GM10248 (cell line): ENCODE data around the gene RNF25.

ENCODE experiments used
- CTCF ChIA-PET: fragments of 300-600 bp; sonication (Branson Sonifier 250); formaldehyde crosslinking; extraction: SDS; loops from one replicate; lab custom pipeline; 2021; ENCODE audit warnings: antibody characterized with exemption; lab: Yijun Ruan, JAX
- POLR2A ChIA-PET: fragments of 350-650 bp; sonication (Branson Sonifier 250); formaldehyde crosslinking; extraction: SDS; loops from one replicate; lab custom pipeline; 2020; ENCODE audit warnings: antibody characterized with exemption; lab: Yijun Ruan, JAX
- DNase-seq: peaks from one replicate; pipeline ENCODE4 v3.0.0; 2012; ENCODE audit errors: extremely low spot score
- TF ChIP-seq, protein P1 (sequence below): IDR thresholded peaks from 2 replicates; pipeline ENCODE4 v1.5.1; 2012; ENCODE audit warnings: mild to moderate bottlenecking, low read depth; ENCODE audit errors: extremely low read depth, missing control alignments, control extremely low read depth

Gene RNF25

GRCh38 chr2:218709908-218710307 is 38.1 kb upstream of the RNF25 start:
- CTCF ChIA-PET: interaction anchor here (0.6 to 3.0 kb wide), 24 partner anchors 8 to 470 kb away, joined by 3 to 39 read pairs (median 5); partner anchors contain the start of genes BCS1L, RNF25, STK36 and ZNF142
- TF ChIP-seq, protein P1, sequence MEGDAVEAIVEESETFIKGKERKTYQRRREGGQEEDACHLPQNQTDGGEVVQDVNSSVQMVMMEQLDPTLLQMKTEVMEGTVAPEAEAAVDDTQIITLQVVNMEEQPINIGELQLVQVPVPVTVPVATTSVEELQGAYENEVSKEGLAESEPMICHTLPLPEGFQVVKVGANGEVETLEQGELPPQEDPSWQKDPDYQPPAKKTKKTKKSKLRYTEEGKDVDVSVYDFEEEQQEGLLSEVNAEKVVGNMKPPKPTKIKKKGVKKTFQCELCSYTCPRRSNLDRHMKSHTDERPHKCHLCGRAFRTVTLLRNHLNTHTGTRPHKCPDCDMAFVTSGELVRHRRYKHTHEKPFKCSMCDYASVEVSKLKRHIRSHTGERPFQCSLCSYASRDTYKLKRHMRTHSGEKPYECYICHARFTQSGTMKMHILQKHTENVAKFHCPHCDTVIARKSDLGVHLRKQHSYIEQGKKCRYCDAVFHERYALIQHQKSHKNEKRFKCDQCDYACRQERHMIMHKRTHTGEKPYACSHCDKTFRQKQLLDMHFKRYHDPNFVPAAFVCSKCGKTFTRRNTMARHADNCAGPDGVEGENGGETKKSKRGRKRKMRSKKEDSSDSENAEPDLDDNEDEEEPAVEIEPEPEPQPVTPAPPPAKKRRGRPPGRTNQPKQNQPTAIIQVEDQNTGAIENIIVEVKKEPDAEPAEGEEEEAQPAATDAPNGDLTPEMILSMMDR: no peak
- DNase-seq: no peak
- POLR2A ChIA-PET: no interaction called here

GRCh38 chr2:218708086-218708485 is 36.3 kb upstream of the RNF25 start:
- TF ChIP-seq, protein P1: no peak
- CTCF ChIA-PET: interaction anchor here (0.9 to 1.8 kb wide), 12 partner anchors 10 to 190 kb away, joined by 3 to 7 read pairs (median 3); partner anchors contain the start of genes RNF25 and STK36
- POLR2A ChIA-PET: interaction anchor here (0.7 kb wide), 1 partner anchor 441 kb away, joined by 5 read pairs; no protein-coding TSS in a partner anchor
- peak; percentile 45 for DNase-seq

GRCh38 chr2:218703341-218703740 is 31.5 kb upstream of the RNF25 start:
- no peak for DNase-seq
- ChIA-PET POLR2A (no interaction called here), CTCF (no interaction called here)
- TF ChIP-seq, protein P1: no peak

DNA sequence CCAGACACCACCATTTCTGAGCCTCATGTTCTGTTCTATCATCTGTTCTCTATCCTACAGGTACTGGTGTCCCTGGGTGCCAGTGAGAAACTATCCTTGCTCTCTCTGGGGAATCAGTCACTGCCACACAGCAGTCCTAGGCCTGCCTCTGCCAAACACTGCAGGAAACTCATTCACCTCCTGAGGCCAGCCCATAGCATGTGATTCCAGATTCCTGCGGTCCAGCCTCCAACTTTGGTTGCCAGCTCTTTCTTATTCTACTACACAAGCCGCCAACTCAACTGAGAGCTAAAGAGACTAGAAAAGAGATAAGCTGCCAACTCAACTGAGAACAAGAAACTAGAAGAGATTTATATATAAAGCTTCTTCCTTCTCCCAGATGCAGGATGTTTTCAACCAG is 30.0 kb upstream of the RNF25 start:
- POLR2A ChIA-PET: no interaction called here
- no peak for DNase-seq
- TF ChIP-seq, protein P1: no peak
- CTCF ChIA-PET: interaction anchor here (0.8 to 1.6 kb wide), 6 partner anchors 9 to 196 kb away, joined by 3 to 7 read pairs (median 3); partner anchors contain the start of gene TTLL4

DNA sequence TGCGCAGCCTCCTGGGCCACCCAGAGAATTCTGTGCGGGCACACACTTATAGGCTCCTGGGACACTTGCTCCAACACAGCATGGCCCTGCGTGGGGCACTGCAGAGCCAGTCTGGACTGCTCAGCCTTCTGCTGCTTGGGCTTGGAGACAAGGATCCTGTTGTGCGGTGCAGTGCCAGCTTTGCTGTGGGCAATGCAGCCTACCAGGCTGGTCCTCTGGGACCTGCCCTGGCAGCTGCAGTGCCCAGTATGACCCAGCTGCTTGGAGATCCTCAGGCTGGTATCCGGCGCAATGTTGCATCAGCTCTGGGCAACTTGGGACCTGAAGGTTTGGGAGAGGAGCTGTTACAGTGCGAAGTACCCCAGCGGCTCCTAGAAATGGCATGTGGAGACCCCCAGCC is 27.1 kb upstream of the RNF25 start:
- DNase-seq: no peak
- TF ChIP-seq, protein P1: no peak
- ChIA-PET CTCF (interaction anchor here (0.9 to 3.8 kb wide), 4 partner anchors 11 to 153 kb away, joined by 3 to 16 read pairs (median 7); partner anchors contain the start of gene TTLL4), POLR2A (interaction anchor here (0.6 kb wide), 1 partner anchor 15 kb away, joined by 3 read pairs; no protein-coding TSS in a partner anchor)

GRCh38 chr2:218694405-218695145 is 22.8 kb upstream of the RNF25 start:
- CTCF ChIA-PET: interaction anchor here (1.2 to 1.8 kb wide), 2 partner anchors 35 to 37 kb away, joined by 3 to 4 read pairs; partner anchors contain the start of genes BCS1L and ZNF142
- TF ChIP-seq, protein P1: no peak
- POLR2A ChIA-PET: no interaction called here
- no peak for DNase-seq
